Measurements from ENCODE around the gene CD2AP.
"Not testable (repeated sequence)": the region's sequence is repeated elsewhere in the genome, so short reads cannot be mapped to it uniquely, and the experiment has no call there.

The CD2AP gene

GRCh38 chr6:47556459-47556858, 78.9 kb downstream of the CD2AP start:
- in situ Hi-C loops (cut with HindIII; ENCODE audit: low sequenced_read_pairs), result not testable (repeated sequence)

DNA sequence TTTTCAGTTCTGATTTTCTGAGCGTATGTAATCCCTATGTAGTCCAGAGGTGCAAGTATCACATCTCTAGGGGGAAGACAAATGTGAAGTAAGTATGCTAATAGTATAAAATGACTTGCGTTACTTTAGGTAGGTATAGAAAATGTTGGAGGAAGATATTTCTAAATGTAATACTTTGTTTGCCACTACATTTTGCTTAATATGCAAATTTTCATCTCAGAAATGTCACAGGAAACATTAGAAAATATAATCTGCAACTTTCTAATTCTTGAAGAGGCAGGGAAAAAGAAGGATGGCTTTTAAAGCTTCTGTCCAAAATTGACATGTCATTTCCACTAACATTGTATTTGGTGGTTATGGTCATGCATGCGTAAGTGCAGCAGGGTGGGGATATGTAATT, 85.6 kb downstream of the CD2AP start:
- in situ Hi-C loops (cut with HindIII; ENCODE audit: low sequenced_read_pairs), result no loop called here

DNA sequence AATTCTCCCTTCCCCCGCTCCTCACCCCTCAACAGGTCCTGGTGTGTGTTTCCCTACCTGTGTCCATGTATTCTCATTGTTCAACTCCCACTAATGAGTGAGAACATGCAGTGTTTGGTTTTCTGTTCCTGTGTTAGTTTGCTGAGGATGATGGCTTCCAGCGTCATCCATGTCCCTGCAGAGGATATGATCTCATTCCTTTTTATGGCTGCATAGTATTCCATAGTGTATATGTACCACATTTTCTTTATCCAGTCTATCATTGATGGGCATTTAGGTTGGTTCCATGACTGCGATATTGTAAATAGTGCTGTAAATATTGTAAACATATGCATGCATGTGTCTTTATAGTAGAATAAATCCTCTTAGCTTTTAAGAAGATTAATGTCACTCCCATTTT, 89.0 kb downstream of the CD2AP start:
- in situ Hi-C loops (cut with HindIII; ENCODE audit: low sequenced_read_pairs), result not testable (repeated sequence)

- in situ Hi-C loops (cut with HindIII; ENCODE audit: low sequenced_read_pairs), result no loop called here
Observed at GRCh38 chr6:47567586-47567985, 90.0 kb downstream of the CD2AP start.

DNA sequence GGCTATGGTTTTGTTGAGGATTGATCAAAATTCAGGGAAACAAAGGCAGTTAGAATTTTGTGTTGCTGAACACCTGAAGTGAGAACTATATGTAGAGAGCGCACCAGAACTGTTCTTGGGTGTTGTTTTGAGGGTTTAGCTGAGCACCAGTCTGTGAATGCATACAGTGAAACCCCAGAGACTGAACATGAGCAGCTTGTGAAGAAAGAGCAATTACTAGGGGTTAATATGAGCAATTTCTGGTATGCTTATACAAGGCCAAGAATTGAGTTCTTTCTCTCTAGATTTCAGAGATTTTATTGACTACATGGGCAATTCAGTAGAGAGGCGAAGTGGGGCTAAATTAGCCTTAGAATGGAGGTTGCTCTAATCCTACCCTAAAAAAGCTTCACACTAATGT, 93.9 kb downstream of the CD2AP start:
- in situ Hi-C loops (cut with HindIII; ENCODE audit: low sequenced_read_pairs), result no loop called here

DNA sequence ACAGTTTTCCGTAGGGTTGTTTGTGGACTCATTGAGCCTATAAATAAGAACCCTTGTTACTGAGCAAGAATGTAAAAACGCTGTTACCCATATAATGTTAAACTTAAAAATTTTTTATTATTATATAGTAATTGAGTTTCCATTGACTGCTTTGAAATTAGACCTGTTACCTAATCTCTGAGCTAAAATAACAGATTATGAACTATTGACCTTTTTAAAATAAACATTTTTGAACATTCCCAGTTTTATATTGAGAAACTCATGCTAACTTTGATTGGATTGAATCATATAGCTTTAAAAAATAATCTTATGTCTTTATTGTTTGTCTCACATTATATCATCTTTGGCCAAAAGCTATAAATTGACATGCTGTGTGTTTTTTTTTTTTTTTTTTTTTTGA, 95.5 kb downstream of the CD2AP start:
- in situ Hi-C loops (cut with HindIII; ENCODE audit: low sequenced_read_pairs), result no loop called here

DNA sequence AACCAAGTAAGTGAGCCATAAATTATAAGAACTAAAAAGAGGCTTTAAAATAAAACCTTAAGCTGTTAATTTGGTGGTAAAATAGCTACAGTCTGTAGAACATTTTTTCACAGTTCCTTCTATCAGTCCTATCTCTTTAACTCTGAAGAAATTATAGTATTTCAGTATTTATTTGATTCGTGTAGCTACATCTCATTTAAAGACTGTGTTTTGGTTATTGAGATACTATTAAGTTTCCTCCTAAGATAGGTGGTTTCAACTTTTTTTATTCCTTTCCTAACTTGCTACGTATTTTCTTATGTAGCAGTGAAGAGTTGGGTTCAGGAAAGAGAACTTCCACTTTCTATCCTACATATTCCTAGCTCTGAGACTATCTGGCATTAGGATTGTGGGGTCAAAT, 97.2 kb downstream of the CD2AP start:
- in situ Hi-C loops (cut with HindIII; ENCODE audit: low sequenced_read_pairs), result no loop called here

GRCh38 chr6:47579040-47579439, 101.5 kb downstream of the CD2AP start:
- in situ Hi-C loops (cut with HindIII; ENCODE audit: low sequenced_read_pairs), result no loop called here

DNA sequence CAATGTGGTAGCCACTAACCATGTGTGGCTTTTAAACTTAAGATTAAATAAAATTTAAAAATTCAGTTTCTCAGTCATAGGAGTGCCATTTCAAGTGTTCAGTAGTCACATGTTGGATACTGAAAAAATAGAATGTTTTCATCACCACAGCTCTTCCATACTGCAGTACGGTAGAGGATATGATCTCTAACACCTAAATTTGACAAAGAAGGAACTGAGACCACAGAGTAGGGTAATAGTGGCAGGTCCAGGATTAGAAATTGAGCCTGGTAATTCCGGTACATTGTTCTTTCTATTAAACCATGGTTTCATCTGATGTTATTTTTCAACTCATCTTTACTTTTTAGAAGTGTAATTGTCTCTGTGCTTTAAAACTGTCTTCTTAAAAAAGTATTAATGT, 104.0 kb downstream of the CD2AP start:
- in situ Hi-C loops (cut with HindIII; ENCODE audit: low sequenced_read_pairs), result no loop called here

DNA sequence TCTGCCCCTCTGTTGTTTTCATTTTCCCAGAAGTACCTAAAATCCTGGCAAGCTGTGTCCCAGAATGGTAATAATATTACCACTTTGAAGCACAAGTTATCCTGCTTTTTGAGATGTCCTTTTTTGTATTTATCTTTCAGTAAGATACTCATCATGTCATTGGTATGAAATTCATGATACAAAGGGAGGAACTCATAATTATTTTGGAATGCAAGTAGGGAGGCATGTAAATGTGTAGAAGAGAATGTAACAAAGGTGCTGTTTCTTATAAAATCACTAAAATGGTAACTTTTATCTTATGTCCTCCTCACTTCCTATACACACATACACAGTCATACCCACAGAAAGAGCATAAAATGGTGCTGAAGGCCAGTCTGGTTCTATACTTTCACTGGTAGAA, 109.9 kb downstream of the CD2AP start:
- in situ Hi-C loops (cut with HindIII; ENCODE audit: low sequenced_read_pairs), result no loop called here

DNA sequence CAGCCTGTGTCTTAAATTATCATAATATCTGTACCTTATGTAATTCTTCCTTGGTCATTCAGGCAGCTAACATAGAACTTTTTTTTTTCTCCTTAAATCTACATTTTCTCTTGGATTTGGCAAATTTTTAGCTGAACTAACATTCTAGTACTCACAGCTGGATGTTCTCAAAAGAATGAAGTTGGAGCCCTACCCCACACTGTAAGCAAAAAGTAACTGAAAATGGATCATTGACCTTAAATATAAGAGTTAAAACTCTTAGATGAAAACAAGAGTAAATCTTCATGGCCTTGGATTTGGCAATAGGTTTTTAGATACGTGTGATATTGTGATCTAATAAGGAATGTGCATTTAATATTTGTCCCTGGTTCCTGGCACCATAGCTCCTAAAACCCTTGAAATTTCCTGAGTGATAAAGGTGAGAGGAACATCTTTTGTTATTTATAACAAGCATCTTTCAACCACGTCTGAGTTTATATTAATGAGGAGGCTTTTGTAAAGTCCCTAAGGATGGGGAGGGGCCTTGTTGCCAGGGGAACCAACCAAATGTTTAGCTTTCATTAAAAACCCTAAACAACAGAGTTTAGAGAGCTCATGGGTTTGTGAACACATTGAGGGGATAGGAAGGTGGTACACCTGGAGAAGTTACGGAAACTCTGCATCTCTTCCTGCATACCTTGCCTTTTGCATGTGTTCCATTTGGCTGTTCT, 114.7 kb downstream of the CD2AP start:
- in situ Hi-C loops (cut with HindIII; ENCODE audit: low sequenced_read_pairs), result no loop called here

GRCh38 chr6:47593979-47594378, 116.4 kb downstream of the CD2AP start:
- in situ Hi-C loops (cut with HindIII; ENCODE audit: low sequenced_read_pairs), result no loop called here

DNA sequence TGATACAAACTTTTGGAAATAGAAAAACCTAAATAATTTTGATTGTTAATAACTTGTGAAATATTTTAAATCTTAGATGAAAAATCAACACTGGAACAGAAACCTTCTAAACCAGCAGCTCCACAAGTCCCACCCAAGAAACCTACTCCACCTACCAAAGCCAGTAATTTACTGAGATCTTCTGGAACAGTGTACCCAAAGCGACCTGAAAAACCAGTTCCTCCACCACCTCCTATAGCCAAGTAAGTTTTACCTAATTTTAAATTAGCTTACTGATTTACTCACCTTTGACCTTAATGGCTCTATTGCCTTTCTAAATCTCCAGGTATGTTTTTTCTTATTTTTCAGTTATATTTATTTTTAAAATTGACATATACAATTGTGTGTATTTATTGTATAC, 118.2 kb downstream of the CD2AP start:
- in situ Hi-C loops (cut with HindIII; ENCODE audit: low sequenced_read_pairs), result no loop called here

- in situ Hi-C loops (cut with HindIII; ENCODE audit: low sequenced_read_pairs), result no loop called here
Observed at GRCh38 chr6:47598367-47598766, 120.8 kb downstream of the CD2AP start.

DNA sequence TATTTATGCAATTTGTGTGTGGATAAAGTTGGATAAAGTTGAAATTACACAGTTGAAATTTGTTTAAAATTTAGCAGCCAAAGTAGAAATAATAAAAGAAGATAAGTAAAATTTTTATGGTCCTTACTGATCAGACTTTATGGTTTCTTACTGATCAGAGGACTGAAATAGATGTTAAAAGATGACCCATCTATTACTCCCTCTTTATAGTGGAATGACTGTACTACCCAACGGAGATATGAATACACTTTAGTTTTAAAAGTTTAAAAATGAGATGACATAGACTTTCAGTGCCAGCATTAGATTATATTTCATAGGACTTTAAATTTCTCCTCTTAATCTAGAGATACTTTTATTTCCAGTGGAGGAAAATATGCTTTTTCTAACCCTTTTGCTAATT, 121.9 kb downstream of the CD2AP start:
- in situ Hi-C loops (cut with HindIII; ENCODE audit: low sequenced_read_pairs), result no loop called here

- in situ Hi-C loops (cut with HindIII; ENCODE audit: low sequenced_read_pairs), result no loop called here
Observed at GRCh38 chr6:47603227-47603626, 125.6 kb downstream of the CD2AP start.

DNA sequence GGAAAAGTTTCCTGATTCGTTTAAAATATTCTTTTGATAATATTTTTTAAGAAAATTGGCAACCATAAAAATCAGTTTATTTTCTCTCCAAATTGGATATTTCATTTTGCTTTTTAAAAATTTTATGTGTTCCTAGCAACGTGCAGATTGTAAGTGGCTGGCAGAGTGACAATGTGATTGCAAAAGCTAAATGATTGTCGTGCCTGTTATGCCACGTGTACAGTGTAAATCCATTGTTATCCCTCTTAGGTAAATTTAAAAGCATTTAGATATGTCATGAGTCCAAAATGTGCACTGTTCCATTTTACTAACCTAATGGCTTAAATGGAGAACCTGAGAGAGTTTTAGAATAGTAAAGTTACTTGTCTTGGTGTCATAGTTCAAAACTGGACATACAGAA, 126.4 kb downstream of the CD2AP start:
- in situ Hi-C loops (cut with HindIII; ENCODE audit: low sequenced_read_pairs), result no loop called here

GRCh38 chr6:47621838-47622449, 144.4 kb downstream of the CD2AP start:
- in situ Hi-C loops (cut with HindIII; ENCODE audit: low sequenced_read_pairs), result no loop called here

GRCh38 chr6:47626782-47627181, 149.2 kb downstream of the CD2AP start:
- in situ Hi-C loops (cut with HindIII; ENCODE audit: low sequenced_read_pairs), result no loop called here

GRCh38 chr6:47628448-47629272, 151.1 kb downstream of the CD2AP start:
- in situ Hi-C loops (cut with HindIII; ENCODE audit: low sequenced_read_pairs), result no loop called here

GRCh38 chr6:47629954-47630353, 152.4 kb downstream of the CD2AP start:
- in situ Hi-C loops (cut with HindIII; ENCODE audit: low sequenced_read_pairs), result no loop called here

GRCh38 chr6:47630587-47630986, 153.0 kb downstream of the CD2AP start:
- in situ Hi-C loops (cut with HindIII; ENCODE audit: low sequenced_read_pairs), result no loop called here
